Vagina (tissue), 2 donors: ENCODE measurements around the gene OLFM1.

Source experiments
- POLR2A ChIP-seq, 2 donors: fragments of 450-650 bp; IDR thresholded peaks; one replicate each; pipeline ENCODE4 v1.6.1; 2017; ENCODE audit warnings: antibody characterized with exemption in 2 of 2, mild to moderate bottlenecking in 2 of 2, moderate library complexity in 2 of 2
- TF ChIP-seq, protein P1 (sequence below), 3 experiments: fragments of 450-650 bp in 2 of 3; fragments of 200-600 bp in 1 of 3; sonication (generic) in 1 of 3; IDR thresholded peaks; one replicate each; pipeline ENCODE4 v1.5.1; 2017 to 2019; ENCODE audit warnings: antibody characterized with exemption in 3 of 3, mild to moderate bottlenecking in 2 of 3, moderate library complexity in 2 of 3

- TF ChIP-seq, protein P1, sequence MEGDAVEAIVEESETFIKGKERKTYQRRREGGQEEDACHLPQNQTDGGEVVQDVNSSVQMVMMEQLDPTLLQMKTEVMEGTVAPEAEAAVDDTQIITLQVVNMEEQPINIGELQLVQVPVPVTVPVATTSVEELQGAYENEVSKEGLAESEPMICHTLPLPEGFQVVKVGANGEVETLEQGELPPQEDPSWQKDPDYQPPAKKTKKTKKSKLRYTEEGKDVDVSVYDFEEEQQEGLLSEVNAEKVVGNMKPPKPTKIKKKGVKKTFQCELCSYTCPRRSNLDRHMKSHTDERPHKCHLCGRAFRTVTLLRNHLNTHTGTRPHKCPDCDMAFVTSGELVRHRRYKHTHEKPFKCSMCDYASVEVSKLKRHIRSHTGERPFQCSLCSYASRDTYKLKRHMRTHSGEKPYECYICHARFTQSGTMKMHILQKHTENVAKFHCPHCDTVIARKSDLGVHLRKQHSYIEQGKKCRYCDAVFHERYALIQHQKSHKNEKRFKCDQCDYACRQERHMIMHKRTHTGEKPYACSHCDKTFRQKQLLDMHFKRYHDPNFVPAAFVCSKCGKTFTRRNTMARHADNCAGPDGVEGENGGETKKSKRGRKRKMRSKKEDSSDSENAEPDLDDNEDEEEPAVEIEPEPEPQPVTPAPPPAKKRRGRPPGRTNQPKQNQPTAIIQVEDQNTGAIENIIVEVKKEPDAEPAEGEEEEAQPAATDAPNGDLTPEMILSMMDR (IDR thresholded peaks at IDR 0.05), result no peak
- TF ChIP-seq POLR2A (IDR thresholded peaks at IDR 0.05), result no peak
Measured at GRCh38 chr9:135109650-135110049, 22.2 kb downstream of the OLFM1 start.
